H9 (cell line): ENCODE measurements around the gene MED12. TPM values are rescaled to one million over a fixed set of nuclear protein-coding genes. Genes with fewer than 3 reads are reported as not detected.

Source experiments
- DNase-seq: peaks from one replicate; pipeline ENCODE4 v3.0.0-alpha.2; 2017
- H2AFZ ChIP-seq: one replicate; pipeline ENCODE4 v1.6.1; 2013; ENCODE audit warnings: mild to moderate bottlenecking, low read length, control low read depth, moderate library complexity
- H2AK5ac ChIP-seq: 2 replicates; pipeline ENCODE4 v1.6.1; 2013; ENCODE audit warnings: low read length, control low read depth, mixed read lengths; ENCODE audit not compliant: insufficient read length
- H2BK120ac ChIP-seq: one replicate; pipeline ENCODE4 v1.6.1; 2013; ENCODE audit warnings: low read depth, mild to moderate bottlenecking, low read length, control low read depth, inconsistent platforms; ENCODE audit not compliant: poor library complexity, severe bottlenecking
- H2BK12ac ChIP-seq: 2 replicates; pipeline ENCODE4 v1.6.1; 2013; ENCODE audit warnings: low read length, control low read depth, mixed read lengths, low read depth; ENCODE audit not compliant: insufficient read length
- H2BK15ac ChIP-seq: 2 replicates; pipeline ENCODE4 v1.6.1; 2013; ENCODE audit warnings: low read depth, low read length, control low read depth
- H2BK20ac ChIP-seq: one replicate; pipeline ENCODE4 v1.6.1; 2013; ENCODE audit warnings: low read depth, mild to moderate bottlenecking, low read length, control low read depth, inconsistent platforms; ENCODE audit not compliant: poor library complexity, severe bottlenecking
- H2BK5ac ChIP-seq: 2 replicates; pipeline ENCODE4 v1.6.1; 2013; ENCODE audit warnings: low read length, control low read depth, mixed read lengths; ENCODE audit not compliant: insufficient read length
- H3K14ac ChIP-seq: 2 replicates; pipeline ENCODE4 v1.6.1; 2013; ENCODE audit warnings: low read length, control low read depth; ENCODE audit not compliant: insufficient read depth
- H3K18ac ChIP-seq: 2 replicates; pipeline ENCODE4 v1.6.1; 2013; ENCODE audit warnings: low read depth, mild to moderate bottlenecking, mixed read lengths, low read length, control low read depth; ENCODE audit not compliant: insufficient read length
- H3K23ac ChIP-seq: 2 replicates; pipeline ENCODE4 v1.6.1; 2013; ENCODE audit warnings: low read length, control low read depth, mixed read lengths, low read depth; ENCODE audit not compliant: insufficient read length
- H3K23me2 ChIP-seq: 2 replicates; pipeline ENCODE4 v1.6.1; 2013; ENCODE audit warnings: low read depth, mild to moderate bottlenecking, mixed read lengths, low read length, control low read depth; ENCODE audit not compliant: insufficient read length, poor library complexity, severe bottlenecking
- H3K27ac ChIP-seq: 2 replicates; pipeline ENCODE4 v1.5.1; 2013; ENCODE audit warnings: low read length, control low read depth, mixed read lengths, low read depth; ENCODE audit not compliant: insufficient read length
- H3K27me3 ChIP-seq: 2 replicates; pipeline ENCODE4 v1.6.1; 2013; ENCODE audit warnings: low read length, control low read depth, inconsistent platforms; ENCODE audit not compliant: insufficient read depth
- H3K4ac ChIP-seq: 2 replicates; pipeline ENCODE4 v1.6.1; 2013; ENCODE audit warnings: low read depth, mild to moderate bottlenecking, control low read depth, inconsistent platforms, low read length, moderate library complexity
- H3K4me1 ChIP-seq: 2 replicates; pipeline ENCODE4 v1.6.1; 2013; ENCODE audit warnings: low read length, control low read depth, inconsistent platforms; ENCODE audit not compliant: insufficient read depth
- H3K4me2 ChIP-seq: 2 replicates; pipeline ENCODE4 v1.6.1; 2013; ENCODE audit warnings: low read length, control low read depth, mixed read lengths; ENCODE audit not compliant: insufficient read length, insufficient read depth
- H3K56ac ChIP-seq: 2 replicates; pipeline ENCODE4 v1.6.1; 2013; ENCODE audit warnings: low read depth, mild to moderate bottlenecking, mixed read lengths, low read length, control low read depth; ENCODE audit not compliant: insufficient read length
- H3K79me1 ChIP-seq: 2 replicates; pipeline ENCODE4 v1.6.1; 2013; ENCODE audit warnings: low read depth, mild to moderate bottlenecking, moderate library complexity, low read length, control low read depth, inconsistent platforms; ENCODE audit not compliant: insufficient read depth, poor library complexity, severe bottlenecking
- H3K79me2 ChIP-seq: 2 replicates; pipeline ENCODE4 v1.6.1; 2013; ENCODE audit warnings: low read length, control low read depth, inconsistent platforms; ENCODE audit not compliant: insufficient read depth
- H3K9ac ChIP-seq: 2 replicates; pipeline ENCODE4 v1.6.1; 2013; ENCODE audit warnings: low read length, control low read depth, mixed read lengths; ENCODE audit not compliant: insufficient read length; ENCODE audit errors: extremely low read depth
- H3K9me3 ChIP-seq: one replicate; pipeline ENCODE4 v1.6.1; 2013; ENCODE audit warnings: low read depth, low read length, inconsistent platforms; ENCODE audit not compliant: control insufficient read depth
- H3T11ph ChIP-seq: one replicate; pipeline ENCODE4 v1.6.1; 2013; ENCODE audit warnings: mild to moderate bottlenecking, low read length, control low read depth, inconsistent platforms
- H4K20me1 ChIP-seq: one replicate; pipeline ENCODE4 v1.6.1; 2013; ENCODE audit not compliant: control insufficient read depth, insufficient read length, insufficient read depth
- H4K5ac ChIP-seq: 2 replicates; pipeline ENCODE4 v1.6.1; 2013; ENCODE audit warnings: low read depth, mild to moderate bottlenecking, mixed read lengths, low read length, control low read depth; ENCODE audit not compliant: insufficient read length
- H4K8ac ChIP-seq: replicated peaks from 2 replicates; pipeline ENCODE4 v1.6.1; 2013; ENCODE audit warnings: low read length, control low read depth, mixed read lengths, low read depth; ENCODE audit not compliant: insufficient read length
- H4K91ac ChIP-seq: 2 replicates; pipeline ENCODE4 v1.6.1; 2013; ENCODE audit warnings: low read depth, mild to moderate bottlenecking, moderate library complexity, mixed read lengths, low read length, control low read depth; ENCODE audit not compliant: insufficient read length
- H3K27ac Mint-ChIP-seq, 3 experiments: 2 replicates in 2 of 3; 3 replicates in 1 of 3; pipeline ENCODE4 v1.8.0; 2020 to 2021; ENCODE audit warnings: mixed read lengths in 3 of 3, mild to moderate bottlenecking in 1 of 3, moderate library complexity in 1 of 3
- H3K27me3 Mint-ChIP-seq: 2 replicates; pipeline ENCODE4 v1.8.0; 2021; ENCODE audit warnings: low read depth, mild to moderate bottlenecking, moderate library complexity, mixed read lengths
- H3K36me3 Mint-ChIP-seq, 3 experiments: 2 replicates in 2 of 3; 3 replicates in 1 of 3; pipeline ENCODE4 v1.8.0; 2020 to 2021; ENCODE audit warnings: low read depth in 3 of 3, mixed read lengths in 3 of 3; ENCODE audit not compliant: insufficient read depth in 1 of 3
- H3K4me1 Mint-ChIP-seq, 2 experiments: 2 replicates each; pipeline ENCODE4 v1.8.0; 2020; ENCODE audit warnings: mixed read lengths in 2 of 2
- H3K4me3 Mint-ChIP-seq, 2 experiments: 2 replicates in 1 of 2; 3 replicates in 1 of 2; pipeline ENCODE4 v1.8.0; 2020 to 2021; ENCODE audit warnings: mild to moderate bottlenecking in 2 of 2, mixed read lengths in 2 of 2, moderate library complexity in 1 of 2
- H3K9me3 Mint-ChIP-seq, 2 experiments: 2 replicates in 1 of 2; 3 replicates in 1 of 2; pipeline ENCODE4 v1.8.0; 2020; ENCODE audit warnings: mild to moderate bottlenecking in 2 of 2, mixed read lengths in 2 of 2, moderate library complexity in 1 of 2
- CTCF ChIP-seq: fragments of 200-600 bp; sonication (generic); conservative IDR thresholded peaks from 3 replicates; pipeline ENCODE4 v1.8.0; 2021; ENCODE audit warnings: antibody characterized with exemption, mild to moderate bottlenecking
- WGBS: extraction: QIAGEN DNeasy Blood & Tissue Kit; methylation state at CpG from one replicate; pipeline ENCODE4 v1.1.7; 2013; ENCODE audit warnings: missing lambda C conversion rate, low lambda C conversion rate, mixed read lengths; ENCODE audit not compliant: insufficient read length; ENCODE audit errors: extremely low coverage; 5-methylcytosine and 5-hydroxymethylcytosine counted together
- total RNA-seq: library from RNA; stranded (reverse); gene quantifications from 2 replicates; pipeline ENCODE4 v1.2.1, GENCODE V29; 2021

MED12 gene
- total RNA-seq, 1 experiment from 2014 or later: 33.0 TPM

- Mint-ChIP-seq H3K4me1 (peaks cover 9 to 12% of the 10 kb centered on the region in 2 experiments; a peak in 3 of 4 replicates), H3K27me3 (peaks cover 1% of the 10 kb centered on the region; the same call in 1 of the 2 replicates), H3K4me3 (no peak overlapping the region), H3K36me3 (peaks cover 4 to 24% (median 15%) of the 10 kb centered on the region in 3 experiments), H3K9me3 (peaks cover 72 to 74% of the 10 kb centered on the region in 2 experiments), H3K27ac (no peak overlapping the region)
- Histone ChIP-seq H3K23me2 (no peaks in the 10 kb centered on the region), H2AFZ (no peak overlapping the region), H3K9ac (no peak overlapping the region), H3K27me3 (no peaks in the 10 kb centered on the region), H3K9me3 (peaks cover 35% of the 10 kb centered on the region), H4K8ac (no peak overlapping the region), H2BK120ac (no peak overlapping the region), H3K79me2 (no peaks in the 10 kb centered on the region), H3K27ac (no peak overlapping the region), H3K18ac (no peak overlapping the region), H3K4me1 (no peaks in the 10 kb centered on the region), H2AK5ac (no peak overlapping the region), H3K4me2 (no peak overlapping the region), H2BK15ac (no peak overlapping the region), H4K20me1 (no peaks in the 10 kb centered on the region), H4K91ac (no peak overlapping the region), H2BK20ac (no peak overlapping the region), H3K4ac (no peak overlapping the region), H2BK5ac (no peak overlapping the region), H3K14ac (no peak overlapping the region), H3K56ac (no peak overlapping the region), H3K79me1 (no peaks in the 10 kb centered on the region), H3T11ph (no peak overlapping the region), H3K23ac (no peak overlapping the region), H4K5ac (no peak overlapping the region), H2BK12ac (no peak overlapping the region)
- no CpG with 5 or more reads among the region's 5 CpGs for WGBS
- no peak for TF ChIP-seq CTCF
- no peak for DNase-seq
Measured at GRCh38 chrX:71159335-71159734, 40.9 kb downstream of the MED12 start.
